Stimulated activated CD8-positive, alpha-beta memory T cell treated with anti-CD3 and anti-CD28 coated beads, Interleukin-4, amount 100 ng/mL, for 24 hours (primary cell): ENCODE data around the gene CEMP1.
"Not testable (repeated sequence)": the region's sequence is repeated elsewhere in the genome, so short reads cannot be mapped to it uniquely, and the experiment has no call there.

Source experiments
- DNase-seq: peaks from one replicate; pipeline ENCODE4 v3.0.0-alpha.2; 2020; ENCODE audit warnings: low read depth

CEMP1 gene

GRCh38 chr16:2531371-2531695, at the start of gene CEMP1:
Gene CEMP1 (minus strand): TSS chr16:2531408. CDS start chr16:2531073, 335 bp downstream.
- no peak for DNase-seq

GRCh38 chr16:2580818-2581217, 49.6 kb upstream of the CEMP1 start:
- not testable (repeated sequence) for DNase-seq

GRCh38 chr16:2580143-2580542, 48.9 kb upstream of the CEMP1 start:
- DNase-seq = not testable (repeated sequence)

DNA sequence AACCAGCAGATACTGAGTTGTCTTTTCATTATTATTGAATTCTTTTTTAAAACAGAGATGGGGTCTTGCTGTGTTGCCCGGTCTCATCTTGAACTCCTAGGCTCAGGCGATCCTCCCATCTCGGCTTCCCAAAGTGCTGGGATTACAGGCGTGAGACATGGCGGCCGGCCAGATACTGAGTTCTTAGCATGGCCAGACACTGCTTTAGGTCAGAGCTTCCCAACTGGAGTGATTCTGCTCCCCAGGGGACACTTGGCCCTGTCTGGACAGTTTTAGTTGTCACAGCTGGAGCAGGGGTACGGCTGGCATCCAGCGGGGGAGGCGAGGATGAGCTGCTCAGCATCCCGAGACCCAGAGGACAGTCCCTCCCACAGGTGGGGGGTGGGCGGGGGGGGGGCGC, 47.7 kb upstream of the CEMP1 start:
- DNase-seq = not testable (repeated sequence)

DNA sequence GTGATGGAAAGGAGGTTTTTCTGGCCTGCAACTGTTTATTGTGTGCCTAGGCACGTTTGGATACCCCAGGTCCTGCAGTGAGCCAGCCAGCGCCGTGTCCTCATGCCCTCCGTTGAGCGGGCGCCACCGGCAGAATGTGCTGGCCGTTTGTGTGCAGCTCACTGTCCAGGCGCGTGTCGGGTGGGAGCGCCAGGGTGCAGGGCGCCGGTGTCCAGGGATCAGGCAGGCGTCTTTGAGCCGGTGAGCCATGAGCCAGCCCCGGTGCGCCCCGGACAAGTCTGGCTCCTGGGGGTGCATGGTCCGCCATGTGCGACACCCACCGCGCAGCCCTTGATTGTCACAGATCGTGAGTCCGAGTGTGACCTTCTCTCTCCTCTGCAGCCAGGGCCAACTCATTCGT, 45.8 kb upstream of the CEMP1 start:
- not testable (repeated sequence) for DNase-seq

DNA sequence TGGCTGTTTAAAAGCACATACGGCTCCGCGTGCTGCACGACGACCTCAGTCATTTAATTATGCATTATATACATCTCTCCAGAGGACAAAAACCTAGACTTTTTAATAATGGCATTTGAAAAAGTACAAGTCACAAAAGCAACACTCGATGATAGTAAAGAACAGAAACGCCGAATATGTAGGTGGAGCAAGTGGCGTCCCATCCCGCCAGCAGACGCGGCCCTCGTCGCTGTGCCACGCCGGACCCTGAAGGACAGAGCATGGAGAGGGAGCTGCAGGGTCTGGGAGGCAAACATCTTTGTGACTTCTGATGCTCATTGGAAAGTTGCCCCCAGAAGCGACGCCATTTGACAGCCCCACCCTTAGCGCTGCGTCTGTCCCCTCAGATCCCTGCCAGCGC, 44.6 kb upstream of the CEMP1 start:
- DNase-seq = not testable (repeated sequence)

DNA sequence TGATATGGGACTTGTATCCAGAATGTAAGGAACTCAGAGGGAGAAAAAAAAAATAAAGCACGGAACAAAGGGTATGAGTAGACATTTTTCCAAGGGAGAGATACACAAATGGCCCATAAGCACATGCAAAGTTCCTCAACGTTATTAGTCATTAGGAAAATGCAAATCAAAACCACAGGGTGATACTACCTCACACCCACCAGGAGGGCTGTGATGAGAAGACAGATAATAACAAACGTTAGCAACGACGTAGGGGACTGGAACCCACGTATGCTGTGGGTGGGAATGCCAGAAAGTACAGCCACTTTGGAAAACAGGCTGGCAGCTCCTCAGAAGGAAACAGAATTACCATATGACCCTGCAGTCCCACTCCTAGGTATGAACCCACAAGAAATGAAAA, 41.5 kb upstream of the CEMP1 start:
- not testable (repeated sequence) for DNase-seq

- not testable (repeated sequence) for DNase-seq
These were observed 37.4 kb upstream of the CEMP1 start for GRCh38 chr16:2568573-2568972.

DNA sequence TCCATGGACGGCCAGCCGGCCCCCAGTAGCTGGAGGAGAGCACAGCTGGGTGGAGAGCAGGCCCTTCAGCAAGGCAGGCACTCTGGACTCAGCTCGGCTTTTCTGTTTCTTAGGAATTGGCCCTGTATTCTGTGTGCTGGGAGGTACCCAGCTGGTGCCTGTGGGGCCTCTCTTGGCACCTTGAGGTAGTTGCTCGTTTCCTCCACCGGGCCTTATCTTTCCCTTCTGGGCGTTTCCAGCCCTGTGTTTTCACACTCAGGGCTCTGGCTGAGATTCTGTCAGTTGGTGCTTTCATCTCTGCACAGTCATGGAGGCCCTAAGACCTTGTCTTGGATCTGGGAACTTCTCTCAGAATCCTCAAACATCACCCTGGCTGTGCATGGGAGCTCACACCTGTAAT, 36.3 kb upstream of the CEMP1 start:
- not testable (repeated sequence) for DNase-seq

GRCh38 chr16:2560798-2561133, 29.6 kb upstream of the CEMP1 start:
- DNase-seq = peak; percentile 45

GRCh38 chr16:2560131-2560797, 29.1 kb upstream of the CEMP1 start:
- DNase-seq = not testable (repeated sequence)

GRCh38 chr16:2557150-2557549, 25.9 kb upstream of the CEMP1 start:
- not testable (repeated sequence) for DNase-seq

- DNase-seq = not testable (repeated sequence)
These were observed 23.7 kb upstream of the CEMP1 start for GRCh38 chr16:2554709-2555425.

DNA sequence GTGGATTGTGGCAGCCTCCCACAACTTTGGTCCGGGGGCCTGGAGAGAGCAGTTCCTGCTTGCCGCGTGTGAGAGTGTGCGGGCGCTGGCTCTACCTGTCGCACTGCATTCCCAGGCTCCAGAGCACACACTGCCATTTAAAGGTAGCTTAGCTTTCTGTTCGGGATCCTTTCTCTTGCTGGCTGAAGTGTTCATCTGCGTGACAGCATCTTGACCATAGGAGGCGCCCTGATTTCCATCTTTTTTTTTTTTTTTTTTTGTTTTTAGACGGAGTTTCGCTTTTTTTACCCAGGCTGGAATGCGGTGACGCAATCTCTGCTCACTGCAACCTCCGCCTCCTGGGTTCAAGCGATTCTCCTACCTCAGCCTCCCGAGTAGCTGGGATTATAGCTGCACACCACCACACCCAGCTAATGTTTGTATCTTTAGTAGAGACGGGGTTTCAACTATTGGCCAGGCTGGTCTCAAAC, 20.2 kb upstream of the CEMP1 start:
- not testable (repeated sequence) for DNase-seq

DNA sequence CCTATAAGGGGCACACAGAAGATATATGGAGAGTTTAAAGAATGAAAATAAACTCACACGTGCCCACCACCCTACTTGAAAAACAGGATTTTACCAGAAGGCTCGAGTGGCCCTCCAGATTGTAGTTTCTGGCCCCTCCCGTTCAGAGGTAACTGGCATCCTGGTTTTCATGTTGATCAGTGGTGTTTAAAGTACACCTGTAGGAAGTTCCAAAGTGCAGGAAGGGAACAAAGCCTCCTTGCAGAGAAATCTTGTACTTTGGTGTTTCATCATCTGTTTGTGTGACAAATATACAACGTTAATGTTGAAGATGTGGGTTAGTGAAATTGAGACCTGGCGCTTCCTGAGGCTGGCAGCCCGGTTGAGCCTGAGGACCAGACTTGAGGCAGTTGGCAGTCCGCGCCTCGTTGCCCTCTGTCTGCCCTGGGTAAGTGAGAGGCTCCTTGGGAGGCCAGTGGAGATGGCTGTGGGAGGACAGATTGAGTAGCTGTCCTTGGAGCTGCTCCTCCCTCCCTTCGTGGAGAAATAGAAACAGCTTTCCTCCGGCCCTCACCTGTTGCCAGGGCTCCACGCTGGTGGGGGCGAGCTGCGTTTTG, 19.2 kb upstream of the CEMP1 start:
- not testable (repeated sequence) for DNase-seq

GRCh38 chr16:2543771-2544170, 12.6 kb upstream of the CEMP1 start:
- DNase-seq = not testable (repeated sequence)

- DNase-seq = not testable (repeated sequence)
These were observed 10.2 kb upstream of the CEMP1 start for GRCh38 chr16:2541409-2541808.

DNA sequence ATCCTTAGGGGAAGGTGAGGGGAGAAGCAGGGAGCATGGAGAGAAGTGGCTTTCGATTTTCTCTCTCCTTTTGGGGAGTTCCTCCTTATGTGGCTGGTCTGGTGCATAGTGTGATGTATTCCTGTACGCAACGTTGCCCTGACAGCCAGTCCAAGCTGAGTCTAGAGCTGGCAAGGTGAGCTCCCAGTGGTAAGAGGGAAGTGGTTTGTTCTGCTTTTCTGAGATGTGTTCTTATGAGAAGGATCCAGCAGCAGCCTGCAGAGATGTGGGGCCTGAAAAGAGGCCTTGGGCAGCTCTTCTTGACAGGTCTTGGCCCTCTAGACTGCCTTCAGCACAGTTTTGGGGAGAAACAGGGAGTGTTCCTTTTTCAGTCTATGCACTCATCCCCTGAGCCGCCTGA, 9.7 kb upstream of the CEMP1 start:
- not testable (repeated sequence) for DNase-seq

GRCh38 chr16:2539845-2540458, 8.7 kb upstream of the CEMP1 start:
- DNase-seq = not testable (repeated sequence)

DNA sequence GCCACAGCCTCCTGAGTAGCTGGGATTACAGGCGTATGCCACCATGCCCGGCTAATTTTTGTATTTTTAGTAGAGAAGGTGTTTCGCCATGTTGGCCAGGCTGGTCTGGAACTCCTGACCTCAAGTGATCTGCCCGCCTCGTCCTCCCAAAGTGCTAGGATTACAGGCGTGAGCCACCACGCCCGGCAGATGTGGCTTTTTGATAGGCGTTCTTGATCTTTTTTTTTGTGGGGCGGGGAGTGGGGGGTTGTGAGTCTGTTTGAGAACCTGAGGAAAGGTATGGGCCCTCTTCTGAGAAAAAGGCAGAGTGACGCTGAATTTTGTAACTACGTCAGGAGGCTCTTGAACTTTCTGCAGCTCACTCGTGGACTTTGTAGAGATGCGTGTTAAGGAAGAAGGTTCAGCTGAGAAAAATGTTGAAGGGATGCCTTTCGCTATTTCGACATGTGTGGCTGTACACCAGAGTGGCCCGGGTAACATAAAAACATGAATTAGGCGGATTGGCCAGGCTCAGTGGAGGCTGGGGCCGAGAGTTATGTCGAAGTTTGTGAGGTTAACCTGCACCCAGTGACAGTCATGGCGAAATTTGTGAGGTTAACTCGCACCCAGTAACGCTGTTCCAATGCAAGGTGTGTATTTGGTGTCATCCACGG, 8.1 kb upstream of the CEMP1 start:
- not testable (repeated sequence) for DNase-seq

DNA sequence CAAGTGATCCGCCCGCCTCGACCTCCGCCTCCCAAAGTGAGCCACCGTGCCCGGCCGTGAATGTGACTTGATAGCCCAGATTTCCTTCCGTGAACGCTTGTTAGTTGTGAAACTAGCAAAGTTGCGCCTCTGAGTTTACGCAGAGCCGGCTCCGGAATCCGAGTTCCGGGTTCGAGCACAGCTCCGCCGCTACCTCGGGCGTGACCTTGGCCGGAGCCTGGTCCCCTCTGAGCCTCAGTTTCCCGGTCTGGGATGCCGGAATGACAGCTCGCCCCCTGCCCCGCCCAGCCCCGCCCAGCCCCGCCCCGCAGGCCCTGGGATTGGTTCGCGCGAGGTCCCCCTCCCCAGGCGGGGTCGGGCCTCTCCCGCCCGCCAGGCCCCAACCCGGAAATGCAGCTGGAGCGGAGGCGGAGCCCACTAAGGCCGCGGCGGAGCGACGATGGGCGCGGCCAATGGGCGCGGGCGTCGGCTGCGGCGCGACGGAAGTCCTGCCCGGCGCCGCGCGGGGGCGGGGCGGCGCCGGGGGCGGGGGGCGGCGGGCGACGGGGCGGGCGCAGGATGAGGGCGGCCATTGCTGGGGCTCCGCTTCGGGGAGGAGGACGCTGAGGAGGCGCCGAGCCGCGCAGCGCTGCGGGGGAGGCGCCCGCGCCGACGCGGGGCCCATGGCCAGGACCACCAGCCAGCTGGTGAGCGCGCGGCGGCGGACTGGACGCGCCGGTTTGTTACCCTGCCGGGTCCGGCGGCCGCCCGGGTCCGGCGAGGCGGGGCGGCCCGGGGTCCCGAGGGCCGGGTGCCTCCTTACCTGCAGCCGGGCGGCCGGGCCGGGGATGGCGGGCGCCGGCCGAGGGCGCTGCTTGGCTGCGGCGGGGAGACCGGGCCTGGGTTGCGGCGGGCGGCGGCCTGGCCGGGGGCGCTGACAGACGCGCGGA, 6.5 kb upstream of the CEMP1 start, which contains the start of gene PDPK1:
Gene PDPK1, plus strand, starts transcription at position 571 of the 929 bp plus-strand sequence. Its CDS starts 92 bp downstream, at position 663.
- peak; percentile 88 for DNase-seq
